PC-3 (cell line): Measurements from ENCODE around the gene MED13L.

ENCODE experiments used
- CTCF ChIP-seq: fragments of 300-600 bp; sonication (generic); conservative IDR thresholded peaks from 2 replicates; pipeline ENCODE4 v1.5.1; 2017; ENCODE audit warnings: antibody characterized with exemption, low read depth, mild to moderate bottlenecking, low read length
- EZH2 ChIP-seq: fragments of 300-600 bp; sonication (generic); IDR thresholded peaks from one replicate; pipeline ENCODE4 v1.6.1; 2017; ENCODE audit warnings: antibody characterized with exemption, mild to moderate bottlenecking, low read length; ENCODE audit not compliant: unreplicated experiment

- no peak for TF ChIP-seq EZH2
- no peak for TF ChIP-seq CTCF
These were observed 14.8 kb downstream of the MED13L start for GRCh38 chr12:116262741-116263140.
